ENCODE results near the gene FBXO34.
"Not testable (repeated sequence)": the region's sequence is repeated elsewhere in the genome, so short reads cannot be mapped to it uniquely, and the experiment has no call there.

The FBXO34 gene

DNA sequence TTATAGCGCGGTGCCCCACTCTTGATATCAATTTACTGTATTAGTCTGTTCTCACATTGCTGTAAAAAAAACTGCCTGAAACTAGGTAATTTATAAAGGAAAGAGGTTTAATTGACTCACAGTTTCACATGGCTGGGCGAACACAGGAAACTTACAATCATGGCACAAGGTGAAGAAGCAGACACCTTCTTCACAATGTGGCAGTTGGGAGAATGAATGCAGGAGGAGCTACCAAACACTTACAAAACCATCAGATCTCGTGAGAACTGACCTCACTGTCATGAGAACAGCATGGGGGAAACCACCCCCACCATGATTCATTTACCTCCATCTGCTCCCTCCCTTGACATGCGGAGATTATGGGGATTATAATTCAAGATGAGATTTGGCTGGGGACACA is 42.3 kb downstream of the FBXO34 start:
- DNase-seq = no peak

DNA sequence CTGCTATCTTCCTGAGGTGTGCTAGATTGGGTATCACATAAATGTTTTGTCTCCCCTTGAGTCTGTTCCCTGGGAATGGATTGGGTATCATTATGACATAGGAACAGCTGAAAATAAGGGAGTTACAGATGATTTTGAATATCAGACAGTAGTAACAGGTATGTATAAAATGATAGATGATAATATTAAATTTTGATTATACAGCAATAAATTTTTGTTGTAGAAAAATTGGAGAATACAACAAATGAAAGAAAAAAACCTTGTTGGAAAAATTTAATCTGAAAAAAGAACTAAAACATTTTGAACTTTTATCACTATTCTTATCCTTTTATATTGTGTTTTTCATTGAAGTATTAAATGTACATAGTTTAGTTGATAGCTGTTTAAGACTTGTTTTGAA is 43.2 kb downstream of the FBXO34 start:
- no peak for DNase-seq

DNA sequence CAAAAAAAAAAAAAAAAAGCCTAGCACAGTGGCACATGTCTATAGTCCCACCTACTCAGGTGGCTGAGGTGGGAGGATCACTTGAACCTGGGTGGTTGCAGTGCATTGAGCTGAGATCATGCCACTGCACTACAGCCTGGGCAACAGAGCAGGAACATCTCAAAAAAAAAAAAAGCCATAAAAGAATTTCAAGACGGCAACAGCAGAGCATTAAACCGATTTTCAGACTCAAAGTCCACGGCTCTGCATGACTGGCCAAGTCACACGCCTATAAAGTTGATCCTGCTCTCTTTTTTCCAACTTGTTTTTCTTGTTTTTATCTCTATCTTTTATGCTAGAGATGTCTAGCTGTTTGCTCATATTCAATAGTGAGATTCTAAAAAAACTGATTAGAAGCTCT is 45.3 kb downstream of the FBXO34 start:
- no peak for DNase-seq

GRCh38 chr14:55317542-55318306 is 46.5 kb downstream of the FBXO34 start:
- no peak for DNase-seq

DNA sequence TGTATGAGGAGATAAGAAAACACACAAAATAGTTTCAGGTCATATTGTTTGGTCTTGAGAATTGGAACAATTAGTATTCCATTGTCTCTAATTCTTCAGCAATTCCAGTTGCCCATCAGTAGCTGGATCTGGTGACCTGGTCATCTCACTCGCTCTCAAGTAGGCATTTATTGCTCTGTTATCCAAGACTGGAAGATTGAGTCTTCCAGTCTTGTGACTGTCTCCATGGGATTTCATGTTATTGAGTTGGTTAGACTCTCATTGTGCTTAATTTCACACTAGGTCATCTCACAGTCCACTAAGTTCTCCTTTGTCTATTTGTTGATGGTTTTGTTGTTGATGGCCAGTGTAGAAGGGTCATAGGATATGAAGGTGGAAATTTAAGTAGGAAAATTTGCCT is 47.5 kb downstream of the FBXO34 start:
- DNase-seq = no peak

- DNase-seq = no peak
Observed at GRCh38 chr14:55323910-55324309, 52.7 kb downstream of the FBXO34 start.

GRCh38 chr14:55324812-55325211 is 53.6 kb downstream of the FBXO34 start:
- DNase-seq = no peak

DNA sequence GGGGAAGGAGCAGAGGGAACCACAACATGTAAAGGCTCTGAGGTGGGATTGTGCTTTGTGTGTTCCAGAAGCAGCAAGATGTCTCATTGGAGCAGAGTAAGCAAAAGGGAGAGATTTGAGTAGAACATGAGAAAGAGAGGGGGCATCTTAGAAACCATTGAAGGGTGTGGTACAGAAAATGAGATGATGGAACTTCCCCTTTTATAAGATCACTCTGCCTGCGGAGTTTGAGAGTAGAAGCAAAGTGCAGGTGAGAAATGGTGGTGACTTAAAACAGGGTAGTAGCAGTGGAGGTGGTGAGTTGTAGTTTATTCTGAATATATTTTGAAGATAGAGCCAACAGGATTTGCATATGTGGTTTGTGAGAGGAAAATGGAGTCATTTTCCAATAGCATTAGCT is 56.0 kb downstream of the FBXO34 start:
- no peak for DNase-seq

DNA sequence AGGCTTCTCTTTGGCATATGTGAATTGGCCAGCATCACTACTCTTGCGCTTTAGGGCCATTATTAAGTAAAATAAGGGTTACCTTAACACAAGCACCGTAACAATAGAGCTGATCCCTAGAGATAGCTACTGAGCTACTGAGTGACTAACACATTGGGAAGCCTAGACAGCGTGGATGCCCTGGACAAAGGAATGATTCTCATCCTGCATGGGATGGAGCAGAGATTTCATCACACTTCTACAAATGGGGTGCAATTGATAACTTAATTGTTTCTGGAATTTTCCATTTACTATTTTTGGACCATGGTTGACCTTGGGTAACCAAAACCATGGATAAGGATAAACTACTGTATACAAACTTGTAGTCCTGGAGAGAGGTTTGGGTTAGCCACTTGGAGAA is 57.1 kb downstream of the FBXO34 start:
- DNase-seq = no peak

- no peak for DNase-seq
Observed at GRCh38 chr14:55329999-55330710, 58.9 kb downstream of the FBXO34 start.

- DNase-seq = no peak
Observed at GRCh38 chr14:55332654-55333570, 61.7 kb downstream of the FBXO34 start.

GRCh38 chr14:55333711-55334485 is 62.7 kb downstream of the FBXO34 start:
- DNase-seq = no peak

GRCh38 chr14:55336162-55336561 is 64.9 kb downstream of the FBXO34 start:
- no peak for DNase-seq

DNA sequence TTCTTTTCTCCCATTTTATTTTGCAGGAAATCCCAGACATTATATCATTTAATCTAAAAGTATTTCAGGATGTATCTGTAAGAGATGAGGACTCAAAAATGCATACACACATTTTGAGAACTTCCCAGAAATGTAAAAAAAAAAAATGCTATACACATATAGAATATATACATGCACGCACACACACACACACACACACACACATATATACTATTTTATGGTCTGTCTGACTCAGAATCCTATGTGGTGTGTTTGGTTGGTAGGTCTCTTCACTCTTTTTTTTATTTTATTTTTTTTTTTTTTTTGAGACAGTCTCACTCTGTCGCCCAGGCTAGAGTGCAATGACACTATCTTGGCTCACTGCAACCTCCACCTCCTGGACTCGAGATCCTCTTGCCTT is 65.5 kb downstream of the FBXO34 start:
- DNase-seq = no peak

GRCh38 chr14:55339770-55340169 is 68.5 kb downstream of the FBXO34 start:
- no peak for DNase-seq

GRCh38 chr14:55340482-55340881 is 69.3 kb downstream of the FBXO34 start:
- no peak for DNase-seq

- DNase-seq = no peak
Observed at GRCh38 chr14:55341781-55342180, 70.6 kb downstream of the FBXO34 start.

GRCh38 chr14:55344582-55345163 is 73.5 kb downstream of the FBXO34 start:
- DNase-seq = not testable (repeated sequence)

DNA sequence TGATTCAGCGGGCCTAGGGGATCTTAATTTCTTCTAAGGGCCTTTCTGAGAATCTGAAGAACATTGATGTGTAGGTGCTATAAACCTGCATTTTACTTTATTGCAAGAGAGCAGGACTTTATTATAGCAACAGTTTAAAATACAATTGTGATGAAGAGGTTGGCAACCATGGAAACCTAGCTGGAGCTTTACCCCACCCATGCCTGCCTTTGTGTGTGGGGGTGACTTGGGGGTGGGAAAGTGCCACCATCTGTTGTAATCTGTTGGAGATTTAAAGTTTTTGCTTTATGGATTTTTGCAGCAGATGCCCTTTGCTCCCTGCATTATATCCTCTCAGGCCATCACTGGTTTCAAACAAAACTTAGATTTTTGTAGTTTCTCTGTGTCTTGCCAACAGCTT is 75.8 kb downstream of the FBXO34 start:
- no peak for DNase-seq

- no peak for DNase-seq
Observed at GRCh38 chr14:55347748-55348147, 76.5 kb downstream of the FBXO34 start.

GRCh38 chr14:55348766-55349453 is 77.7 kb downstream of the FBXO34 start:
- no peak for DNase-seq

GRCh38 chr14:55349565-55349964 is 78.3 kb downstream of the FBXO34 start:
- no peak for DNase-seq

All from 8988T (cell line).